ENCODE data around the gene PGM5.

PGM5 gene

DNA sequence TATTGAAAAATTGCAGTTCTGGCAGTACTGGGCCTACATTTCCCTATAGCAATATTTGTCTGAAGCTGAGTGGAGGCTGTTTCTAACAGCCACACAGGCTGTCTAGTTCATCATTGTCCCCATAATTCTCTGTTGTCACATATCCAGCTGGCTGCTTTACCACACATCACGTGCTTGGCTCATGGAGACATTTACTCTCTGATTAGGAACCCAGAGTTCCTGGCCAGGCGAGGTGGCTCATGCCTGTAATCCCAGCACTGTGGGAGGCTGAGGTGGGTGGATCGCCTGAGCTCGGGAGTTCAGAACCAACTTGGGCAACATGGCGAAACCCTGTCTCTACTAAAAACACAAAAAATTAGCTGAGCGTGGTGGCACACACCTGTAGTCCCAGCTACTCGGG is 81.4 kb downstream of the PGM5 start:
- DNase-seq (ENCODE audit: low spot score): no peak

DNA sequence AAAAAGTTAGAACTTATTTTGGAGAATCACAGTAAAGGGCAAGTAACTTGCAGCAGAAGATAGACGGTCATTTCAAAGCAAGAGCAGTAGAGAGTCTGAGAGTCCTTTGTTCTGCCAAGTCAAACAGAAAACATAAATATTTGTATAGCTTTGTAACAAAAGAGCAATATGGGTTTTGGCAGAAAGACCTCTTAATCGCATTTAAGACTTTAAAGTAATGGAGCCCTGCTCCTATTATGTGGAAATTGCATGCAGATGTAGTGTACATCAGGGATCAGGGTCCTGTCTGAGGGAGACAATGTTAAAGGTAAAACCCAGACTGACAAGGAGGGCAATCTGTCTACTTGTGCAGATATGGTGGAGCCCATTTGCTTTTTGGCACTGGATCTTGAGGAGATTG is 87.2 kb downstream of the PGM5 start:
- DNase-seq (ENCODE audit: low spot score): no peak

DNA sequence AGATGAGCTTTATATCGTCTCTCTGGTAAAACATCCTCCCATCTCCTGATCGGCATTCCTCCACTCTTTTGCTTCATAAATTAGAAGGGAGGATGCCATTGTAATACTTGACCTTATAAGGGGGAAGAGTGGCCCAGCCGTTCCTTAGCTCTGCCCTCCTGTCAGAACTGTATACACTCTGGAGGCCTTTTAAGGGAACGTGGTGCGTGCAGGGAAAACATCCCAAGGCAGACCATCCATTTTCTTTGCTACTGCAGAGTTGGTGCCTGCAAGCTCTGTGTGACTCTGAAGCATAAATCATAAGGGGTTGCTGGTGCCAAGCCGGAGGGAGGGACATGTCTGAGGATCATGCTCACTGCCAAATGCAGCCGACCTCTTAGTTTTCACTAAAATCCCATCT is 90.4 kb downstream of the PGM5 start:
- DNase-seq (ENCODE audit: low spot score): no peak

DNA sequence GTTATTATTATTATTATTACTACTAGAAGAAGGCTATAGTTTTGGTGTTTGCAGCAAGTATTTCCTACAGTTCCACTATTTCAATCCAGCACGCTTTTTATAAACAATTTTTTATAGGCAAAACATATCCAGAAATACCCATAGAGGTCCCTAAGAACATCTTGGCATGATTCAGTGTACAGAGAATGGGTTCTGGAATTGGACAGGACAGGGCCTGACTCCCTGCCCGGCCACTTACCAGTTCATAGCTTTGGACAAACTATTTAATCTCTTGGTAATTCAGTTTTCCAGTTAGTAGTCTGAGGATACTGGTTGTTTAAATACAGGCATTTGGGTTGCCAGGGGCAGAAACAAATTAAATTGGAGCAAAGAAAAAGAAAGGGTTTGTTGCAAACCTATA is 91.2 kb downstream of the PGM5 start:
- DNase-seq (ENCODE audit: low spot score): no peak

DNA sequence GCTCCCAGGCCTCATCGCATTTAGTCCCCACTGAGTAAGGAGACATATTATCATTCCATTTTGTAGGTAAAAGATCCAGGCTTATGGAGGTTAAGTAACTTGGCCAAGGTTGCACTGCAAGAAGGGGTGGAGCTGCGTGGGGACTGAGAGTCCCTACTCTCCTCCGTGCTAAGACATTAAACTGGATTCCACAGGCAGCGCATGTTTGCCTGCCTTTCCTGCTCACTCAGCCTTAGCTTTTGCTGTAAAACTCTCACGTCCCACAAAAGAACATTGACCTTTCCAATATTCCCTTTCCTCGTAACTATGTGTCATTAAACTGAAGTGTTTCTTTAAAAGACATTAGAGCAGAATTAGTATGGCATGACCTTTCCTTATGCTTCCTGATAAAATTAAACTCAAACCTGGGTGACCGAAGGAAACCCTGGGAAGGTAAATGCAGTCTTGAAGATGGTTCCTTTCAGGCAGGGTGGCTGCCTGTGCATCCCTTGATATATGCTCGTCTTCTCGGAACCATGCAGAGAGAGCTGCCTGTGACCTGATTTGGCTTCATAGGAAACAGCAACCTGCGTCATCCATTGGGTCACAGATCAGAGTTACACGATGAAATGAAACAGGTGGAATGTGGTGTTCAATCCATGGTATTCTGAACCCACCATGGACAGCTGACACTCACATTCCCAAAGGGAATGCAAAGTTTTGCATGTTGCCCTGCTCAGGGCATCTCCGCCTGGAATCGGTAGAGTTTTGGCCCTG is 98.3 kb downstream of the PGM5 start:
- no peak for DNase-seq (ENCODE audit: low spot score)

DNA sequence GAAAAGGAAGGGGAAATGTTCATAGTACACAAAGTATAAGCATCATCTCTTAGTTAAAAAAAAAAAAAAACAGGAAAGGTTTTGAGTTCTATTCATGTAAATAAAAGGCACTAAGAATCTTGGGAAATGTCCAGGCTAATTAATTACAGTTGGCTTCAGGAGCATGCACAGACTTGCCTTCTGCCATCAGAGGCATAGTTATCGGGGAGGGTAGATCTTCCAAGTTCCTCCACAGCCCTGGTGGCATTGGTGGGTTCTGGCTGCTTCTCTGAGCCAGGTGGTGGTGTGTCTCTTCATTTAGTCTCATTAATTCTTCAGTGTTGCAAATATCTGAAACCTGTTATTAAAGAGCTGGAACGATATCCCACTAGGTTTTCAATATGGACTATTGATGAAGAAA is 99.0 kb downstream of the PGM5 start:
- no peak for DNase-seq (ENCODE audit: low spot score)

DNA sequence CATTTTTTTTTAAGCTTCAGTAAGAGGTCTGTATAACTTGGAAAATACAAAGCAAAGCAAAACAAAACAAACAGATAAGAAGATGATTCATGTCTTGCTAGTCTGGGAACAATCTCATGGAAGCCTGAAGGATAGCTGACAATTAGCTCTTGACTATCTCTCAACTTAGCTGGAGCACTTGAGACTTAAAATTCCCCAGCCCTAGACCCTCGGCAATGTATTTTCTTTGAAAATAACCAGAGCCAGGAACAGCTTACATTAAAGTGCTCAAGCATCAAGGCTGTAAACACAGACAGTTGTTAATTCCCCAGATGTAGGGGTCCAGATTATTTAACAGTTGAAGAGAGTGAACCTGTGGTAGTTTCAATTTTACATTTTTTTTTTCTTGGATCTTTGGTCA is 101.4 kb downstream of the PGM5 start:
- no peak for DNase-seq (ENCODE audit: low spot score)

DNA sequence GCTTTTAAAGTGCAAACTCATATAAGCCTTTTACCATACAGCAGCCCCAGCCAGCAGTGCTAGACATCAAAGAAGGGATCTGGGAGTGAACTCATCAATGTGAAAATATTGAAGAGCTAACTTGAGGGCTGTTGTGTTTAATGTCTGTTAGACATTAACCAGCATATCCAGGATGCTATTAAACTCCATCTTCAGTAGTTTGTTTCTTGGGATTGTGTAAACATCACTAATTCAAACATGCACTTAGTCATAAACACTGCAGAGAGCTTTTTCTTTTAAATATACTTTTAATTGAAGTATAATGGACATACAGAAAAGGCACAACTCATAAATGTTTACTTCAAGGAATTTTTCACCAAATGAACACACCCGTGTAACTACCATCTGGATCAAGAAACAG is 102.5 kb downstream of the PGM5 start:
- no peak for DNase-seq (ENCODE audit: low spot score)

DNA sequence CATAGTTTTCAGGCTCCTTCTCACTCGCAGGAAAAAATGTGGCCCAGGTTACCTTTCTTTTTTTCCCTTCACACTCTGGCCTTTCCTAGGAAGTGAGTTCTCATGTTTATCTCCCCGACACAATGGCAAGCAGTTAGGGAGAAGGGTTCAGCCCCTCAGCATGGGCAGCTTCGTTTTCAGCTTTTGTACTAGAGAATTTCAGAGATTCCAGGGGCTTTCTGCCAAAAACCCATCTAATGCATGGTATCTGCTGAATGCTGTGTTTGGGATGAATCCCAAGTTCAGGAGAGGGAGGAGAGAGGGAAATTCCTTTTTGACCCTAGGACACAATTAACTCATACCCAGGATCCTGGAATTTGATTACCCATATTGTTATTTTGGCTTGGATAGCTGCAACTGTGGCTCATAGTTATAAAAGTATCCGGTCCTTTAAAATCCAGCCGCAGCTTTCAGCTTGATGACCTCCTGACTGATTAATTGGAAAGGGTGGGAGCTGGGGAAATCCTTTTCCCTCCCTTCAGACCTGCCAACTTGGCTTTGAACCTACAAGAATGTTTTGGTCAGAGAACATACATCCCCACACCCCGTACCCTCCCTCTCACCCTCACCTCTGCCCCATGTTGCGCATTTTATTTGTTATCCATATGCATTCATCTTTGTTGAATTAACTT is 105.8 kb downstream of the PGM5 start:
- no peak for DNase-seq (ENCODE audit: low spot score)

DNA sequence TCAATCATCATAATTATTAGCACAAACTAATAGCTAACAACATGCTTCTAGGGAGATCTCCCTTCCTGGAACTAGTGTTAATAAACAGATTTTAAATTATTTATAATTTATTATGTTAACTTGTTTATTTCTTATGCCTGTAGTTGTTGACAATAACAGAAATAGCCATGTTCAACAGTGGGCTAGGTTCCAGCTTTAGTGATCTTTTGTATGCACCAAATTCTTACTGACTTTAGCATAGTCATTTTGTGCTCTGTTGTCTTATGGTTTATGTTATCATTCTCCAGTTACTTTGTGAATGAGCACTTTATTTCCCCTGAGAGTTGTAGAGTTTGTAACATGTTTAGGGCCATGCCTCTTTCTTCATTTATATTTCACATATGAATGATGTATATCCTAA is 113.7 kb downstream of the PGM5 start:
- DNase-seq (ENCODE audit: low spot score): no peak

DNA sequence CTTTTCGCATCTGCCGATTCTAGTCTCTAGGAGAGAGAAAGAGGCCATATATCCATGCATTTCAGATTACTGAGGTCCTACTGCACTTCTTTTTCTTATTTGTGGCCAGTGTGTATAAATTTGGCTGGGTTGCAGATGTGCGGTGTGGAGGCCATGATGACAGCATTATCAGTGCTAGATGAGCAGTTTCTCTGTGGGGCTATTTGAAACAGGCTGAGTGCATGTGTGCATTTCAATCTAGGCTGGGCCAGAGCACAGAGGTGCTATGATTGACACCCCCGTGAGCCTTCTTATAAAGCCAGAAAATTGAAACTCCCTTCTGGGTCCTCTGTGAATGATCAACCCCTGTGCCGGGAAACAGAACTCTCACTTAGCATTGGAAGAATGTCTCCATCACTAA is 114.2 kb downstream of the PGM5 start:
- no peak for DNase-seq (ENCODE audit: low spot score)

DNA sequence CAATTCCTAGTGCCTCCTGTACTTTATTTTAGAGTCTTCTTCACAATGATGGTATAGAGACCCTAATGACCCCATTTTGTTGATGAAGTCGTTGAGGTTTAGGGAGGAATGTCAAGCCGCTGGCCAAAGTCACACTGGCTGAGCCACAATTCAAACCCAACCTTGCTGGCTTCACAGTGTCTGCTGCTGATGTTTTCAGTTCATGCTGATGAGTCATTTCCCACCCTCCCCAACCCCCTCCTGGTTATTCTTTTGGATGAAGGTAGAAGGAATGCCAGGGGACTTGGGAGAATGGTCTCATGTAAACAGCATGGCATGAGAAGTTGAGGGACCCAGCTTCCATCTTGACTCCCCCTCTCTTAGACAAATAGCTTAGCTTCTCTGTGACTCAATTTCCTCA is 115.7 kb downstream of the PGM5 start:
- DNase-seq (ENCODE audit: low spot score): no peak

DNA sequence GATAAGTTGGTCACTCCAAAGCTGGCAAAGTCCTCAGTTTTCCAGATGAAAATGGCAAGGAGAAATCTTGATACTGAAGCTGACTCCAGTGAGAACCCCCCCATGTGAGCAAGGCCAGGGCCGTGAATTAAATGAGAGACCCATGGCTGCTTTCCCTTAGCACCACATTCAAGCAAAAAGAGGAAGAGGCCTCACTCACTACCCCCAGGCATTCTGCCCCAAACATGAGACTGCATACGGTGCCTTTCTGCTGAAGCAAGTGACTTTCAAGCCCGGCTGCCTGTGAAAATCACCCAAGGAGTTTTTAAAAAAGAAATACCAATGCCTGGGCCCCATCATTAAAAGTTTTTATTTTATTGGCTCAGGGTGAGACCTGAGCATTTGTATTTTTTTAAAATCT is 117.4 kb downstream of the PGM5 start:
- no peak for DNase-seq (ENCODE audit: low spot score)

DNA sequence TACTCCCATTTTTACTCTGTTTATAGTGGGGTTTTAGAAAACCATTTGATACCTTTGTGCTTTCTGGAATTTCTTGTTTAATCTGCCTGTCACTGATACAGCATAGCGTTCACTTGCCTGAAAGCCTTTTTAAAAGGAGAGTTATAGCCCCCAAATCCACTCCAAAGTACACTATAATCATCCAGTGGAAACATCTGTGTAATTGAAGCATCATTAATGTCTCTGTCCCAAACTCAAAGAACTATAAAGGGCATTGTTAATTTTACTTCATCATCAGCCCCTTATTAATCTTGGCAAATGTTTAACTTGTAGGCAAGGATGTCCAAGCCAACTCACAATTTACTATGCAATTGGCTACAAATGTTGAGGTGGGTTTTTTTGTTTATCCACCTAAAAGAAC is 120.0 kb downstream of the PGM5 start:
- no peak for DNase-seq (ENCODE audit: low spot score)

DNA sequence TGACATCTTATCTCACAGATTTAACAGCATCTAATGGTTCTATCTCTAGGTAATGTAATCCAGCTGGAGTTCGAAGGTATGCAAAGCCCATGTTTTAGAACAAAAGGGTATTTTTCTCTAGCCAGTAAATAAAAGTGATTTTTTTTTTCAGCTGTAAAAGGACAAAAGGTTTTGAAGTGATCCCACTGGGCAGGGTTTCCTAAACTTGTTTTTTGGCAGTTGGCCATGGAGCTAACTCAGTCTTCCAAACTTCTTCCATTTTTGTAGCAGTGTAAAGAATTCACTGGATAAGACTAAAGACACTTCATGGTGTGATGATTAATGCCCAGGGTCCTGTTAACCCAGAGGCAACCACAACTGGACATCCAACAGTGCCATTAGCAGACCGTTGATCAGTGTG is 120.4 kb downstream of the PGM5 start:
- DNase-seq (ENCODE audit: low spot score): no peak

DNA sequence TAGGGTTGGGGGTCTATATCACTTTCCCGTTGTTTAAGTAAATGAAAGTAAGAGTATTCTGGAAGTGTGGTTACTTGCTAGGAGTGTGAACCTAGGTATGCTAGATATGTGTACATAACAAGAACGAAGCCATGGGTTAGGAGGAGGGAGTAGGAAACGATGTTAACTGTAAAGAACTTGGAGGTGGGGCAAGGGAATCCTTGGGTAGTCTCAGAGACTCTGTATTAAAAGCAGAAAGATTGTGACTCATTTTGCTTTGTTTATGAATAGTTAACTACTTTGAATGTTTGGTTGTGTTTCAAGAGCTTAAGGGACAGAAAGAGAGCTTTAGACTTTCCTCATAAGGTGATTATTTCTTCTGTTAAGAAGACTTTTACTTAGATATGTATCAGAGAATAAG is 124.4 kb downstream of the PGM5 start:
- DNase-seq (ENCODE audit: low spot score): no peak

DNA sequence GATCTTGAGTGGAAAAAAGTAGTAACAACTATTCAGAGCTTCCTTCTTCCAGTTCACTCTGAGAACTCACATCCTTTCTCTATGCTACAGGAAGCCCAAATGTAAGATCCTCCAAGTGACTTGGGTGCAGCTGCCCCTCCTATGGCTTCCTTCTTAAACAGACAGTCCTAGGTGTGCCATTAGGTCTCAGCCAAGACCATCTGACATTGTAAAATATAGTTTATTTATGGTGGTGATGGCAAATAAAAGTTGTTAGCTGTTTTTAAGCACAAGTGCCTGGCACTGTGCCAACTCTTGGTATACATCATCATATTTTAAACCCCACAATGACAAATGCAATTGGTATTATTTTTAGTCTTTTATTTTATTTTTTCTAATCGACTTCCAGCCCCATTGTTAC is 126.1 kb downstream of the PGM5 start:
- DNase-seq (ENCODE audit: low spot score): no peak

DNA sequence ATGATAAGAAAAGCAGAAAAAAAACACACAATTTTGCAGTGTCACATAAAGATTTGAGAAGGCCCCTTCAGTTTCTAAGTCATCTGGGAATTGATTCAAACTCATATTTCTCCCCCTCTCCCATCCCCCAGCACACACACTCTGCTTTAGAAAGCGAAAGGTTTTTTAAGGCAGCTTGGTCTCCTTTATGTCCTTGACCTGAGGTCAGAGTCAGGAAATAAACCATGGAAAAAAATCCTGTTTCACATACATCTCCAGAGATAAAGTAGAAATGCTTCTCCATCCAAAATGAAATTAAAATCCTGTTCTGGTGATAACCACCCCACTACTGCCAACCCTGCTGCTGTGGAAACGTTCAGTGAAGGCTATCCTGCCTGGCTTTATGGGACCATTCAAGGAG is 131.7 kb downstream of the PGM5 start:
- DNase-seq (ENCODE audit: low spot score): no peak

DNA sequence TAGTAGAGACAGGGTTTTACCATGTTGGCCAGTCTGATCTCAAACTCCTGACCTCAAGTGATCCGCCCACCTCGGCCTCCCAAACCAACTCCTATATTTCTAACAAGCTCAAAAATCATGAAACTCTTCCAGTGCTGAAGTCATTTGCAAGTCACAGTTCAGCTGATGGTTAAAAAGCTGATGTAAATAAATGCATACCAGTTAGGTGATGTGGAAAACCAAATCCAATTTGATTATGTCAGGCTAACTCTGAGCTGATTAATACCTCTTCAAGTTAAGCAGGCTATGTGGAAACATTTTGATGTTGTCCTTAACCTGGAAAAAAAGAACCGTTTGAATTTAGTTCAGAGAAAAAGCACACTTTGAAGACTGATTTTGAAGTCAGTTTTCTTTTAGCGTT is 133.2 kb downstream of the PGM5 start:
- DNase-seq (ENCODE audit: low spot score): no peak

DNA sequence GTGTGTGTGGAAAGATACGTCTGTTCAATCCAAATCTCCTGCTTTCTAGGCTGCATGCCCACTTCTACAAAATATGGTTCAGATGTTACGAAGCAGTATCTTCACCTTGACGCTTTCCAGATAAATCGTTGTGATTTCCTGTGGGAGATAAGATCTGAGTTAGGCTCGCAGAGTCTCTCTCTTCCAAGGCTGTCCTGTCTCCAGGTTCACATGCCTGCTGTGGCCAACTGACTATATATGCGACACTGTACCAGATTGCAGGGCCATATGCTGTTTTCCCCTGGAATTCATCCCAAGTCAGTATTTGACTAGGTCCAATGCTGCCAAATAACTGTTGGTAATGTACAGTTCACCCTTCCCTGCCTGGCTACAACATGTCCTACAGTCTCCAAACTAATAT is 136.4 kb downstream of the PGM5 start:
- no peak for DNase-seq (ENCODE audit: low spot score)

DNA sequence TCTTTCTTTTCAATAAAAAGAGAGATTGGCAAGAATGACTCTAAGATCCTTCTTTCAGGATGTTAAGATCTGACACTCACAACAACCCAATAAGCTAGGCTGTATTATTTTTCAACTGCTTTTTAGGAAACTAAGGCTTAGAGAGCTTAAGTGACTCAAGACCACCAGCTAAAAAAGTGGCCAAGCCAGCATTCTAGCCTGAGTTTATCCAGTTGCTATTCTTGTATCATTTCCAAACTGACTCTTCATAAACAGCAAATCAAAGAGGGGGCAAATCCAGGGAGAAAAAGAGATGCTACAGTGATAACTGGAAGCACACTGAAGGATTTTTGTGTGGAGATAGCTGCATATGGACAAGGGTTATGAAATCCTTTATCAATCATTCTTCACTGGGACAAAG is 137.1 kb downstream of the PGM5 start:
- DNase-seq (ENCODE audit: low spot score): no peak

DNA sequence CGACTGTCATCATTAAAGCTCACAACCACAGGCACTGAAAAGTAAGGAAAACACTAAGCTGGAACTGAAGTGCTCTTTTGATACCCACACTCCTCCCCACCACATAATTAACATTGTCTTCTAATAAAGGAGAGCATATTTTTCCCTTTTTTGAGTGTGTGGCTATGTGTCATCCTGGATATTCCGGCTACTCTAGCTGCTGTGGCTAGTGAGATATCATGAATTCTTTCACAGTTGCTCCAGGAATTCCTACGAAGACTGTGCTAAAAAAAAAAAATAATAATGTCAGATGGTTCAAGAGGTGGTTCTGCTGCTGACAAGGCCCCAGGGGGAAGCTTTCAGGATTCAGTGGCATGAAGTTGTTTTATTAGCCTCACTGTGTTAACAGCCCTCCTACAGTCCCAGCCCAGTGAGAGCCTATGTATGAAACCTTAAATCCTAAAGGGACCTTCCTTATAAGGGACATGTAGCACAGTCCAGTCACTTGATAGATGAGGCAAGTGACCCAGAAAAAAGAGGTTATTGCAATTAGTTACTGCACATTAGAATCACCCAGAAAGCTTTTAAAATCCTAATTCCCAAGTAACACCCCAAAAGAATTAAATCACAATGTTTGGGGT is 137.7 kb downstream of the PGM5 start:
- DNase-seq (ENCODE audit: low spot score): no peak

DNA sequence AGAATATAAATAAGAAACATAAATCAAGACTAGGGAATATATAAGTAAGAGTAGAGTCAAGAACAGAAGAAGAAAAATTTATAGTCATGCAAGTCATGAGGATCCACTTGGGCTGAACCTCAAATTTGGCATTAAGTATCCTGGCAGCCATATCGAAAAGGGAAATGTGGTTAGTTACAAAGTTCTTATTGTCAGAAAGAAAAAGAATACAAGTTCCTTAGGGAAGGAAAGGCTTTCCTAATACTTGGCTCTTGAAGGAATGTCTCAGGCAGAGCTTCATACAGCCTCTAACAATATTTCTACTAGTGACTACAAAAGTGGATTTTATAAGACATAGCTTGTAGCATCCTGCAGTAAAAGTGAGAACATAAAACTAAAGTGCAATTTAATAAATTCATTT is 138.8 kb downstream of the PGM5 start:
- DNase-seq (ENCODE audit: low spot score): no peak

DNA sequence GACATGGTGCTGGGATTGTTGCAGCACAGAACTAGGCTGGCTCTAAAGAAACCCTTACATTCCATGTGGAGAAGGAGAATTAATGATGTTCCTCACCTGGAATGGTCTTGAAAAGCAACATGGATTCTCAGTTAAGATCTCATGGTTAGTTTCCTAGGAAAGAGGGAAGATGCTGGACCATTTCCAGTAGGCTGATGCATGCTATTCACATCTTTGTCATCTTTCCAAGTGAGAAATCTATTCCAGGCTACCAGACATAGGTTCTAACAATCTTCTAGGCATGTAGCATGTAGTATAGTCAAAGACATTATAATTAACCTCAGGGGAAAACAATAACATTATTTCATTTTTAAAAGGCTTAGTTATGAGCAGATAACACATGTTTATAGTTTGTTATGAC is 139.9 kb downstream of the PGM5 start:
- DNase-seq (ENCODE audit: low spot score): no peak

Measured in AG08395 (cell line).